ENCODE results near the gene ABCA2. TPM values are rescaled to one million over a fixed set of nuclear protein-coding genes. Genes with fewer than 3 reads are reported as not detected.

The ABCA2 gene
- total and polyA plus RNA-seq, 9 of the 15 experiments (the other 6 are each of a cell fraction or from before 2014, with no cell fraction given), result 0.69 to 16.3 (median 6.1) TPM; not detected in 2

DNA sequence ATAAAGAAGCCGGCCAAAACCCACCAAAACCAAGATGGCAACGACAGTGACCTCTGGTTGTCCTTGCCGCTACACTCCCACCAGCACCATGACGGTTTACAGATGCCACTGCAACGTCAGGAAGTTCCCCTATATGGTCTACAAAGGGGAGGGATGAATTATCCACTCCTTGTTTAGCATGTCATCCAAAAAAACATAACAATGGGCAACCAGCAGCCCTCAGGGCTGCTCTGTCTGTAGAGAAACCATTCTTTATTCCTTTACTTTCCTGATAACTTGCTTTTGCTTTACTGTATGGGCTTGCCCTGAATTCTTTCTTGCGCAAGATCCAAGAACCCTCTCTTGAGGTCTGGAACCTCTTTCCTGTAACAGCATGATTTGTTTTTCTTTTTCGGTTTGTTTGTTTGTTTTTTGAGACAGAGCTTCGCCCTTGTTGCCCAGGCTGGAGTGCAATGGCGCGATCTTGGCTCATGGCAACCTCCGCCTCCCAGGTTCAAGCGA lies 47.3 kb upstream of the ABCA2 start (continued):
- TF ChIP-seq, protein P1, sequence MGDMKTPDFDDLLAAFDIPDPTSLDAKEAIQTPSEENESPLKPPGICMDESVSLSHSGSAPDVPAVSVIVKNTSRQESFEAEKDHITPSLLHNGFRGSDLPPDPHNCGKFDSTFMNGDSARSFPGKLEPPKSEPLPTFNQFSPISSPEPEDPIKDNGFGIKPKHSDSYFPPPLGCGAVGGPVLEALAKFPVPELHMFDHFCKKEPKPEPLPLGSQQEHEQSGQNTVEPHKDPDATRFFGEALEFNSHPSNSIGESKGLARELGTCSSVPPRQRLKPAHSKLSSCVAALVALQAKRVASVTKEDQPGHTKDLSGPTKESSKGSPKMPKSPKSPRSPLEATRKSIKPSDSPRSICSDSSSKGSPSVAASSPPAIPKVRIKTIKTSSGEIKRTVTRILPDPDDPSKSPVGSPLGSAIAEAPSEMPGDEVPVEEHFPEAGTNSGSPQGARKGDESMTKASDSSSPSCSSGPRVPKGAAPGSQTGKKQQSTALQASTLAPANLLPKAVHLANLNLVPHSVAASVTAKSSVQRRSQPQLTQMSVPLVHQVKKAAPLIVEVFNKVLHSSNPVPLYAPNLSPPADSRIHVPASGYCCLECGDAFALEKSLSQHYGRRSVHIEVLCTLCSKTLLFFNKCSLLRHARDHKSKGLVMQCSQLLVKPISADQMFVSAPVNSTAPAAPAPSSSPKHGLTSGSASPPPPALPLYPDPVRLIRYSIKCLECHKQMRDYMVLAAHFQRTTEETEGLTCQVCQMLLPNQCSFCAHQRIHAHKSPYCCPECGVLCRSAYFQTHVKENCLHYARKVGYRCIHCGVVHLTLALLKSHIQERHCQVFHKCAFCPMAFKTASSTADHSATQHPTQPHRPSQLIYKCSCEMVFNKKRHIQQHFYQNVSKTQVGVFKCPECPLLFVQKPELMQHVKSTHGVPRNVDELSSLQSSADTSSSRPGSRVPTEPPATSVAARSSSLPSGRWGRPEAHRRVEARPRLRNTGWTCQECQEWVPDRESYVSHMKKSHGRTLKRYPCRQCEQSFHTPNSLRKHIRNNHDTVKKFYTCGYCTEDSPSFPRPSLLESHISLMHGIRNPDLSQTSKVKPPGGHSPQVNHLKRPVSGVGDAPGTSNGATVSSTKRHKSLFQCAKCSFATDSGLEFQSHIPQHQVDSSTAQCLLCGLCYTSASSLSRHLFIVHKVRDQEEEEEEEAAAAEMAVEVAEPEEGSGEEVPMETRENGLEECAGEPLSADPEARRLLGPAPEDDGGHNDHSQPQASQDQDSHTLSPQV (IDR thresholded peaks at IDR 0.05), result peak; percentile 5; the same call in 1 of the 2 replicates
- peak in 1 of 2 experiments; percentile 93; a peak in 2 of 4 replicates for TF ChIP-seq ZNF639 (CRISPR knock-in tag; conservative IDR thresholded peaks at IDR 0.05 in 1 of 2, IDR thresholded peaks at IDR 0.05 in 1 of 2)
- TF ChIP-seq ZNF644 (tag; IDR thresholded peaks at IDR 0.05; ENCODE audit: low read depth), result peak; percentile 95
- TF ChIP-seq ZBTB11 (CRISPR knock-in tag; IDR thresholded peaks at IDR 0.05), result peak in 1 of 3 experiments; percentile 75; a peak in 2 of 6 replicates
- TF ChIP-seq JUND (IDR thresholded peaks at IDR 0.05; ENCODE audit: borderline replicate concordance, low read depth, low read length), result no peak
- TF ChIP-seq JUND (tag; IDR thresholded peaks at IDR 0.05; ENCODE audit: borderline replicate concordance, low read depth, low read length), result peak; percentile 11; the same call in 1 of the 3 replicates
- no peak for TF ChIP-seq ZNF764 (CRISPR knock-in tag; IDR thresholded peaks at IDR 0.05; ENCODE audit: low read depth)
- 0 out of 2 replicates have a peak, but pooled peaks have one; percentile 11 for TF ChIP-seq SMAD4 (CRISPR knock-in tag; conservative IDR thresholded peaks at IDR 0.05)
- TF ChIP-seq SP2 (IDR thresholded peaks at IDR 0.05; ENCODE audit: extremely low read depth, low read depth, low read length, poor library complexity, severe bottlenecking), result no peak
- no peak for TF ChIP-seq MCM3 (IDR thresholded peaks at IDR 0.05)
- TF ChIP-seq NR4A1 (CRISPR knock-in tag; IDR thresholded peaks at IDR 0.05), result no peak
- TF ChIP-seq NR4A1 (tag; IDR thresholded peaks at IDR 0.05), result peak; percentile 66; the same call in 1 of the 2 replicates
- peak; percentile 95 for TF ChIP-seq CEBPB (tag; IDR thresholded peaks at IDR 0.05)
- TF ChIP-seq GTF2A2 (tag; IDR thresholded peaks at IDR 0.05), result peak; percentile 54; the same call in 1 of the 2 replicates
- TF ChIP-seq NR2C2 (CRISPR knock-in tag; IDR thresholded peaks at IDR 0.05), result no peak
- TF ChIP-seq NR2C2 (tag; IDR thresholded peaks at IDR 0.05), result peak; percentile 61; the same call in 1 of the 2 replicates
- no peak for TF ChIP-seq FOS (IDR thresholded peaks at IDR 0.05; ENCODE audit: extremely low read depth, insufficient read length)
- peak; percentile 91 for TF ChIP-seq ZNF766 (CRISPR knock-in tag; conservative IDR thresholded peaks at IDR 0.05)
